Breast epithelium (tissue), 4 donors: ENCODE data around the gene SLC44A1. TPM values are rescaled to one million over a fixed set of nuclear protein-coding genes. Genes with fewer than 3 reads are reported as not detected.

Source experiments
- DNase-seq, 2 donors: peaks; one replicate each; pipeline ENCODE4 v3.0.0-alpha.2; 2019; ENCODE audit warnings: low spot score in 2 of 2
- H3K27ac ChIP-seq, 2 donors: fragments of 200-600 bp; sonication (generic) in 1 of 2; one replicate each; pipeline ENCODE4 v1.5.1; 2016 to 2019; ENCODE audit warnings: mild to moderate bottlenecking in 1 of 2
- H3K27me3 ChIP-seq, 2 donors: fragments of 200-600 bp; sonication (generic) in 1 of 2; one replicate each; pipeline versions ENCODE4 v1.5.1 to v1.6.0; 2017 to 2019; ENCODE audit warnings: control low read depth in 1 of 2, mild to moderate bottlenecking in 1 of 2
- H3K36me3 ChIP-seq: fragments of 200-600 bp; one replicate; pipeline ENCODE4 v1.5.1; 2019
- H3K4me1 ChIP-seq, 2 donors: fragments of 200-600 bp; sonication (generic); one replicate each; pipeline ENCODE4 v1.5.1; 2016 to 2019; ENCODE audit warnings: control low read depth in 1 of 2
- H3K4me3 ChIP-seq, 3 donors: fragments of 200-600 bp; sonication (generic); 1 replicate in 2 of 3; 2 replicates in 1 of 3; pipeline ENCODE4 v1.5.1; 2016 to 2019; ENCODE audit warnings: mild to moderate bottlenecking in 3 of 3, moderate library complexity in 2 of 3
- H3K9me3 ChIP-seq, 2 donors: fragments of 200-600 bp; sonication (generic) in 1 of 2; one replicate each; pipeline ENCODE4 v1.5.1; 2016 to 2019; ENCODE audit warnings: control low read depth in 1 of 2
- CTCF ChIP-seq, 3 donors: fragments of 450-650 bp; IDR thresholded peaks; one replicate each; pipeline ENCODE4 v1.5.1; 2016 to 2017; ENCODE audit warnings: antibody characterized with exemption in 3 of 3, mild to moderate bottlenecking in 3 of 3, moderate library complexity in 3 of 3
- POLR2A ChIP-seq: fragments of 450-650 bp; IDR thresholded peaks from one replicate; pipeline ENCODE4 v1.6.1; 2016; ENCODE audit warnings: antibody characterized with exemption, mild to moderate bottlenecking, moderate library complexity
- POLR2AphosphoS5 ChIP-seq, 3 donors: sonication (generic); formaldehyde crosslinking; IDR thresholded peaks; one replicate each; pipeline ENCODE4 v1.6.1; 2017; ENCODE audit warnings: antibody characterized with exemption in 3 of 3
- intact Hi-C: fragments of 100-400 bp; cut with DNase I; formaldehyde crosslinking; loops from one replicate; pipeline ENCODE4 v1.15.1; 2023; ENCODE audit warnings: low total_unique reads
- total RNA-seq, 3 donors: library from RNA; depleted of rRNA; stranded (reverse); fragments of >200 nt; gene quantifications; one replicate each; pipeline ENCODE4 v1.1.0, GENCODE V29; 2016

Gene SLC44A1
- total RNA-seq, 3 donors from 2014 or later = 53.7 to 62.6 (median 61.1) TPM

DNA sequence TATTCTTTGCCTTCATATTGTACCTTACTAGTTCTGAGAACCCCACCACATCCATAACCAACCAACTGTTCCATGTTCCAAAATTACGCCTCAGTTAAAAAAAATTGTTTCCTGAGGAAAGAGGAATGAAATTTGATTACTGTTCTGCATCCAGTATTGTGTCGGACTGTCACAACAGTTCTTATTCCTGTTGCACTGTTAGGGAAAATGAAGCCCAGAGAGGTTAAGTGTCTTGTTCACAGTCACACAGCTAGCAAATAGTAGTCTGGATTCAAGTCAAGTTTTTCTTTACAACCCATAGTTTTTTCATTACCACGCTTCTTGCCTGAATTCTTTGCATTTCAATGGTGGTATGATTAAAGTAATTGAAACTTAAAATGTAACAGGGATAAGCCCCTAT lies 207.7 kb downstream of the SLC44A1 start:
- Histone ChIP-seq H3K4me1 (peaks cover 0 to 6% of the 10 kb centered on the region in 2 donors), H3K9me3 (no peaks in the 10 kb centered on the region), H3K4me3 (no peak overlapping the region), H3K27me3 (no peaks in the 10 kb centered on the region), H3K27ac (no peak overlapping the region), H3K36me3 (no peaks in the 10 kb centered on the region)
- TF ChIP-seq POLR2A = no peak
- TF ChIP-seq CTCF (IDR thresholded peaks at IDR 0.05) = no peak
- no peak for TF ChIP-seq POLR2AphosphoS5 (IDR thresholded peaks at IDR 0.05)
- no peak for DNase-seq
- intact Hi-C loops = no loop called here

- no peak for DNase-seq
These were observed 211.5 kb downstream of the SLC44A1 start for GRCh38 chr9:105455836-105456475.

DNA sequence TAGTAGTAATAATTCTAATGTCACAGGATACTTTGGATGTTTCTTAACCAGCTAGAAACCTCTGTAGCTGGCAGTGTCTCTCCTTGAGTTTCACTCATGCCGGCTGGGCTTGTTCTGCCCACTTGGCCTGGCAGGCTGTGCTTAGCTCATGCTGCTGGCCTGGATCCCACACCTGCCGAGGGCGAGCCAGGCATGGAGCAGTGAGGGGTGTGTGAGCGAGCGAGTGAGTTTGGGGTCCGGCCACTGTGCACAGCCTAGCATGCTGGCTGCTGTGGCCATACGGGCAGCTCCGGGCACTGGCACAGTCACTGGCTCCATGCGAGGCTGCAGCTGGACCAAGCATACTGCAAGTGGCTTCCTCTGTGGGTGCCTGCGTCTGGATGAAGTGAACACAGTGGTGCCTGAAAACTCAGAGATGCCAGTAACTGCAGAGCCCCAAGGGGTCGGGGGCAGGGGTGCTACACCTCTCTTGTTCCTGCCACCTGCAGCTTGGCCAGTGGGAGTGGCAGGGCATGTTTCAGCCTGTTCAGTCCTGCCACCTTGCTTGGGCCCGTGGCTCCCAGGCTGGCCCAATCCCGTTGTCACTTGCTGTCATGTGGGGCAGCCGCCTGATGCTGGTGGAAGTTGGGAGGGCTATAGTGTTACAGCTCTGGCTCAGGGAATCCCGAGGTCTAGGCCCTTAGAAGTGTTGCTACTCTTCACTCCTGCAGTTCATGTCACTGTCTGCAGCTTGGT lies 213.3 kb downstream of the SLC44A1 start:
- H3K4me3 ChIP-seq = peak overlapping the region in 2 of 3 donors; percentile 15 to 29
- no peaks in the 10 kb centered on the region for H3K36me3 ChIP-seq
- H3K9me3 ChIP-seq = no peaks in the 10 kb centered on the region
- H3K27ac ChIP-seq = no peak overlapping the region
- TF ChIP-seq CTCF (IDR thresholded peaks at IDR 0.05) = no peak
- TF ChIP-seq POLR2AphosphoS5 (IDR thresholded peaks at IDR 0.05) = no peak
- TF ChIP-seq POLR2A = no peak
- no peaks in the 10 kb centered on the region for H3K27me3 ChIP-seq
- intact Hi-C loops = no loop called here
- no peak for DNase-seq
- H3K4me1 ChIP-seq = no peaks in the 10 kb centered on the region

More at GRCh38 chr9:105455836-105456475, 211.5 kb downstream of the SLC44A1 start:
- Histone ChIP-seq H3K9me3 (no peaks in the 10 kb centered on the region), H3K4me3 (no peak overlapping the region), H3K36me3 (no peaks in the 10 kb centered on the region), H3K4me1 (no peaks in the 10 kb centered on the region), H3K27ac (no peak overlapping the region), H3K27me3 (no peaks in the 10 kb centered on the region)
- TF ChIP-seq CTCF (IDR thresholded peaks at IDR 0.05) = no peak
- intact Hi-C loops = no loop called here

DNA sequence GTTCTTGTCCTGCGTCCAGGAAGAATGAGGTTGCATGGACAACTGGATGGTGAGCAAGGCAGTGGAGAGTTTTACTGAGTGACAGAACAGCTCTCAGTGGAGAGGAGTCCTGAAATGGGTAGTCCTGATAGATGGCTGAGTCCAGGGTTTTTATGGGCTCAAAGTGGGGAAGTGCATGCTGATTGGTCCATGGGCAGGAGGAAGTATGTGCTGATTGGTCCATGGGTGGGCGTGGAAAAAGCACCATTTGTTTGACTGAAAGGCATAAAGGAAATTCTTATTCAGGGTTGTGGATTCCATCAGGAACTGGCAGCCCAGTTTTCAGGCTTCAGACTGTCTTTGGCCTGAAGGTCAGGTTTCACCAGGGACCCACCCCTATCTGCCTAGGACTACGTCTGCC lies 214.0 kb downstream of the SLC44A1 start:
- no peak for DNase-seq
- TF ChIP-seq CTCF (IDR thresholded peaks at IDR 0.05) (no peak), POLR2AphosphoS5 (IDR thresholded peaks at IDR 0.05) (no peak), POLR2A (no peak)
- Histone ChIP-seq H3K4me3 (no peak overlapping the region), H3K27ac (no peak overlapping the region), H3K9me3 (no peaks in the 10 kb centered on the region), H3K27me3 (no peaks in the 10 kb centered on the region), H3K36me3 (no peaks in the 10 kb centered on the region), H3K4me1 (no peaks in the 10 kb centered on the region)
- intact Hi-C loops = no loop called here

DNA sequence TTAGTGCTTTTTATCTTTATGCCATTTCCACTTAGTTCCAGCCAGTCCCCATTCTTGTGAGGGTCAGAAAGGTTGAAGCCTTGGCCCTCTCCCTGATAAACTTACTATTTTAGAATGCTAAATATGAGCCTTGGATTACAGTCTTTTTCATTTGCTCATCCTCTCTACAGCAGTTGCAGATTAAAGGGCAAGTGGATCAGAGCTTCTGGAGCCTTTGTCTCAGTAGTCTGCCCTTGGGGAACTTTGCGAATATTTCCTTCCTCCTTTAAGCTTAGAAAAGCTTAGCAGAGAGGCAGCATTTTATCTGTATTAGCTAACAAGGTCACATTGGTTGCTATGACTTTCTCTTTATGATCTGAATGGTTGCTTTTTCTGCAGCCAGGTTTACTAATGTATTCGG lies 214.9 kb downstream of the SLC44A1 start:
- no peaks in the 10 kb centered on the region for H3K9me3 ChIP-seq
- H3K27me3 ChIP-seq = no peaks in the 10 kb centered on the region
- intact Hi-C loops = no loop called here
- no peaks in the 10 kb centered on the region for H3K4me1 ChIP-seq
- H3K4me3 ChIP-seq = no peak overlapping the region
- DNase-seq = no peak
- H3K36me3 ChIP-seq = no peaks in the 10 kb centered on the region
- TF ChIP-seq CTCF (IDR thresholded peaks at IDR 0.05) (no peak), POLR2AphosphoS5 (IDR thresholded peaks at IDR 0.05) (no peak), POLR2A (no peak)
- H3K27ac ChIP-seq = no peak overlapping the region
